NCI-H2171 (cell line): ENCODE results near the gene DAPL1.

ENCODE experiments used
- DNase-seq: peaks from one replicate; lab custom pipeline; 2025; lab: John Stamatoyannopoulos, UW

DAPL1 gene

GRCh38 chr2:158777077-158777476 lies 18.0 kb upstream of the DAPL1 start:
- DNase-seq = no peak

GRCh38 chr2:158778243-158778642 lies 16.9 kb upstream of the DAPL1 start:
- no peak for DNase-seq

- no peak for DNase-seq
Observed at GRCh38 chr2:158779621-158780020, 15.5 kb upstream of the DAPL1 start.

- no peak for DNase-seq
Observed at GRCh38 chr2:158781353-158781961, 13.7 kb upstream of the DAPL1 start.

GRCh38 chr2:158782136-158782535 lies 13.0 kb upstream of the DAPL1 start:
- no peak for DNase-seq

- no peak for DNase-seq
Observed at GRCh38 chr2:158782616-158783015, 12.5 kb upstream of the DAPL1 start.

- DNase-seq = peak; percentile 24
Observed at GRCh38 chr2:158783923-158784322, 11.2 kb upstream of the DAPL1 start.

GRCh38 chr2:158786897-158787296 lies 8.2 kb upstream of the DAPL1 start:
- DNase-seq = no peak

- DNase-seq = no peak
Observed at GRCh38 chr2:158788951-158789350, 6.2 kb upstream of the DAPL1 start.

- DNase-seq = no peak
Observed at GRCh38 chr2:158796652-158797051, 1.5 kb downstream of the DAPL1 start.

GRCh38 chr2:158797963-158798700 lies 3.0 kb downstream of the DAPL1 start:
- DNase-seq = peak; percentile 87

GRCh38 chr2:158799181-158799580 lies 4.1 kb downstream of the DAPL1 start:
- DNase-seq = no peak

- no peak for DNase-seq
Observed at GRCh38 chr2:158803506-158803905, 8.4 kb downstream of the DAPL1 start.

- DNase-seq = no peak
Observed at GRCh38 chr2:158805255-158805654, 10.1 kb downstream of the DAPL1 start.

GRCh38 chr2:158805936-158806335 lies 10.8 kb downstream of the DAPL1 start:
- DNase-seq = no peak

- DNase-seq = no peak
Observed at GRCh38 chr2:158806941-158807340, 11.8 kb downstream of the DAPL1 start.

- DNase-seq = no peak
Observed at GRCh38 chr2:158808426-158808825, 13.3 kb downstream of the DAPL1 start.

GRCh38 chr2:158809816-158810215 lies 14.7 kb downstream of the DAPL1 start:
- no peak for DNase-seq

GRCh38 chr2:158810731-158811460 lies 15.8 kb downstream of the DAPL1 start:
- no peak for DNase-seq

GRCh38 chr2:158815166-158815565 lies 20.0 kb downstream of the DAPL1 start:
- no peak for DNase-seq

- no peak for DNase-seq
Observed at GRCh38 chr2:158815658-158816057, 20.5 kb downstream of the DAPL1 start.

- DNase-seq = no peak
Observed at GRCh38 chr2:158817588-158817987, 22.5 kb downstream of the DAPL1 start.

- no peak for DNase-seq
Observed at GRCh38 chr2:158818511-158818910, 23.4 kb downstream of the DAPL1 start.
